Fibroblast of villous mesenchyme (primary cell): Measurements from ENCODE around the gene RHOH. TPM values are rescaled to one million over a fixed set of nuclear protein-coding genes. Genes with fewer than 3 reads are reported as not detected.

Experiments
- DNase-seq: peaks from one replicate; pipeline ENCODE4 v3.0.0-alpha.2; 2010; ENCODE audit warnings: low read depth
- H3K4me3 ChIP-seq: 2 replicates; pipeline ENCODE4 v1.5.1; 2011; ENCODE audit warnings: low read depth, mild to moderate bottlenecking, low read length
- CTCF ChIP-seq: IDR thresholded peaks from 2 replicates; pipeline ENCODE4 v1.5.1; 2012; ENCODE audit warnings: low read depth, mild to moderate bottlenecking, low read length; ENCODE audit not compliant: insufficient read depth
- total RNA-seq: library from RNA; depleted of rRNA; stranded (reverse); fragments of >200 nt; gene quantifications from 2 replicates; pipeline ENCODE4 v1.2.3, GENCODE V29; 2012

The RHOH gene
- total RNA-seq, 1 donor = not detected

DNA sequence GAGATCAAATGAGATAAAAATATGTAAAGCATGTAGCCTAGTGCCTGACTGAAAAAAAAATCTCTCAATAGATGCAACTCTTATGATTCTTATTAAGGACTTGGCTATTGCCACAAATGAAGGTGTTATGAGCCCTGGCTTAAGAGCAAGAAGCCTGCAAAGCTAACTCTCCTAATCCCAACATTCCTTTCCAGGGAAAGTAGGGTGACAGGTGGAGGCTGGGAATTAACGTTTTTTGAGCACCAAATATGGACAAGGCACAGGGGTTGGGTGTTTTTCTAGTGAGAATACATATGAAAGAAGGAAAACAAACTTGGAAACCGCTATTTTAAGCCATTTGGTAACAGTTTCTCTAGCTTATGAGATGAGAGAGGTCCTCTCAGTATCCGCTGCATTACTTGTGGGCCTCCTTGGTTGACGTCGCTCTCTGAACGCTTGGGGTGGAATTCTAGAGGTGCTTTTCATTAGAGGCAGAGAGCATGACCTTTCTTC lies 2.4 kb downstream of the RHOH start:
- H3K4me3 ChIP-seq = no peak overlapping the region
- TF ChIP-seq CTCF = no peak
- DNase-seq = no peak

DNA sequence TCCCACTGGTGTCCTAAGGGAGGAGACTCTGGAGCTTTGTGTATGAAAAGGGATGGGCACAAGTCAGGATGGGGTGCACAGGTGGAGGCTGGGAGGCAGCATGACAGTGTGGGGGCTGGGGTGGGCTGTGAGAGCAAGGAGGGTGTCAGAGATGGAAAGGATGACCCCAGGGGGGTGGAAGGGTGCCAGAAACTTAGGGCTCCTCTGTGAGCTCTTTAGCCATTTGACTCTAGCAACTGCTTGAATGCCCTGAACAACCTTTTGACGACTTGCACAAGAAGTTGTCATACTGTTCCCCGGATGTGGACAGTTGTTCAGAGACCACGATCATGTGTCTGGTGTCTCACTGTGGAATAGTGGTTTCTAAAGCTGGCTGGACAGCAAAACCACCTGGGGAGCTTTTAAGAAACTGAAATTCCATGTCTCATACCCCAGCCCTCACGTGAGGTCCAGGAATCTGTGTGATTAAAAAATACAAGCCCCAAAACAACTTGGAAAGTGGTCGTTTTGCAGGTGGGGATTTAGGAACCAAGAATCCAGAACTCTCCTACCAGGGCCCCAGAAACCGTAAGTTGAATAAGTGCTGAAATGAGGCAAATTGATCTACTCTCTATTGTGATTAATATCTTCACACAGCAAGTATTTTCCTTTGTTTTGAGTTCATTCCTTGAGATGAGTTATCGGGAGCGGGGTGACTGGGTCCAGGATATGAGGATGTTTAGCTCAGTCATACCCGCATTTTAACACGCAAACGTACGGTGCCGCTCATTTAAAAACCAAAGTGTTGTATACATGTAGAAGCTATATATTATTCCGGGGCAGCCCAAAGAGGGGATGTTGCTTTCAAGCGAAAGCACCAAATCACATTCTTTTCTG lies 3.4 kb downstream of the RHOH start:
- peak; percentile 61 for DNase-seq
- peak overlapping the region; percentile 5 for H3K4me3 ChIP-seq
- no peak for TF ChIP-seq CTCF

GRCh38 chr4:40200875-40201801 lies 4.3 kb downstream of the RHOH start:
- H3K4me3 ChIP-seq = peak overlapping the region; percentile 5
- peak; percentile 94 for DNase-seq
- no peak for TF ChIP-seq CTCF

DNA sequence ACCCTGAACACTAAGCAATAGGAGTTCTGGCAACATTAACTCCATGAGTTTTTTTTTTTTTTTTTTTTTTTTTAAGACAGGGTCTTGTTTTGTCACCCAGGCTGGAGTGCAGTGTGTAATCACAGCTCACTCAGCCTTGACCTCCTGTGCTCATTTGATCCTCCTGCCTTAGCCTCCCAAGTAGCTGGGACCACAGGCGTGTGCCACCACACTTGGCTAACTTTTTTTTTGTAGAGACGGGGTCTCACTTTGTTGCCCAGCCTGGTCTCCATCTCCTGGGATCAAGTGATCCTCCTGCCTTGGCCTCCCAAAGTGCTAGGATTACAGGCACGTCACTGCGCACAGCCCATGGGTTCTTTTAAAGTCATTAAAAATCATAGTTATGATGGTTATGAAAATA lies 5.1 kb downstream of the RHOH start:
- no peak overlapping the region for H3K4me3 ChIP-seq
- TF ChIP-seq CTCF = no peak
- DNase-seq = no peak

GRCh38 chr4:40202474-40202873 lies 5.6 kb downstream of the RHOH start:
- TF ChIP-seq CTCF = no peak
- no peak for DNase-seq

DNA sequence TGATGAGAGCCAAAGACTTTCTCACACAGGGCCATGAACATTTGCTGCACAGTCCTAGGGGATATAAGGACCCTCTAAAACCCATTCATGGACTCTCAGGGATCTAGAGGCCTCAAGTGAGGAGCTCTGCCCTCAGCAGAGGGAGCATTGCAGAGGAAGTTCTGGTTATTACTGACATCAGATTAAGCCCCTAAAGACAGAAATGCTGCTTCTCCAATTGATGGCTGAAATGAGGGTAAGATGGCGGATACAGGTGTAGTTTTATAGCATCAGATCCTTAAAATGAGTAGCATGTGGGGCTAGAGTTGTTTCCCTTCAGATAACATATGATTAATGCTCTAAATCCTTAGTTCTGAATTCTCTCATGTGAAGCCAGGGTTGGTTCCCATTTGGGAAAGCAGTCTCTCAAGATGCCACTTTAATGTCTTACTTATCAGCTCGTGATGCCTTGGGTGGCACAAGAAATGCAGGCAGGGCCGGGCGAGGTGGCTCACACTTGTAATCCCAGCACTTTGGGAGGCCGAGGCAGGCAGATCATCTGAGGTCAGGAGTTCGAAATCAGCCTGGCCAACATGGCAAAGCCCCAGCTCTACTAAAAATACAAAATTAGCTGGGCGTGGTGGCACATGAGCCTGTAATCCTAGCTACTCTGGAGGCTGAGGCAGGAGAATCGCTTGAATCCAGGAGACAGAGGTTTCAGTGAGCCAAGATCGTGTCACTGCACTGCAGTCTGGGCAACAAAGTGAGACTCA lies 7.9 kb downstream of the RHOH start:
- H3K4me3 ChIP-seq = no peak overlapping the region
- no peak for TF ChIP-seq CTCF
- DNase-seq = no peak

More at GRCh38 chr4:40202474-40202873, 5.6 kb downstream of the RHOH start:
- H3K4me3 ChIP-seq = no peak overlapping the region
